Measurements from ENCODE around the gene ADNP2. TPM values are rescaled to one million over a fixed set of nuclear protein-coding genes. Genes with fewer than 3 reads are reported as not detected.

The ADNP2 gene
- total RNA-seq, 1 donor from 2014 or later, result 15.2 TPM

DNA sequence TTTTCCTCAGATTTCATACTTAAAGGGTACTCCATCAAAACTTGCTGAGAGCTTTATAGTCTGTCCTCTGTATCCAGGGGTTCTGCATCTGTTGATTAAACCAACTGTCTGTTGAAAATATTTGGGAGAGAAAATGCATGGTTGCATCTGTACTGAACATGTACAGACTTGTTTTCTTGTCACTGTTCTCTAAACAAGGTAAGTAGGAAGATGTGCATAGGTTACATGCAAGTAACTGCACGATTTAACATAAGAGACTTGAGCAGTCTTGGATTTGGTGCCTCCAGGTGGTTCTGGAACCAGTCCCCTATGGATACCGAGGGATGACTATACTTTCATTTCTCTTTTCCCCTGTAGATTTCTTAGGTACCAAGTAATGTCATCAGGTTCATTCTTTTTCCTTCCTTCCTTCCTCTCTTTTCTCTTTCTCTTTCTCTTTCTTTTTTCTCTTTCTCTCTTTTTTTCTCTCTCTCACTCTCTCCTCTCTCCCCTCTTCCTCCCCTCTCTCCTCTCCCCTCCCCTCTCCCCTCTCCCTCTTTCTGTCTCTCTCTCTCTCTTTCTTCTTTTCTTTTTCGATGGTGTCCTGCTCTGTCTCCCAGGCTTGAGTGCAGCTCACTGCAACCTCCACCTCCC, 23.2 kb downstream of the ADNP2 start:
- Mint-ChIP-seq H3K36me3 (ENCODE audit: low read depth) (peaks cover 25% of the 10 kb centered on the region), H3K27ac (ENCODE audit: unreplicated experiment) (no peak overlapping the region), H3K4me1 (ENCODE audit: low read depth) (peaks cover 11% of the 10 kb centered on the region), H3K4me3 (ENCODE audit: unreplicated experiment) (no peak overlapping the region), H3K9me3 (ENCODE audit: low read depth) (peaks cover 2% of the 10 kb centered on the region), H3K27me3 (ENCODE audit: low read depth) (no peaks in the 10 kb centered on the region)
- TF ChIP-seq, protein P1, sequence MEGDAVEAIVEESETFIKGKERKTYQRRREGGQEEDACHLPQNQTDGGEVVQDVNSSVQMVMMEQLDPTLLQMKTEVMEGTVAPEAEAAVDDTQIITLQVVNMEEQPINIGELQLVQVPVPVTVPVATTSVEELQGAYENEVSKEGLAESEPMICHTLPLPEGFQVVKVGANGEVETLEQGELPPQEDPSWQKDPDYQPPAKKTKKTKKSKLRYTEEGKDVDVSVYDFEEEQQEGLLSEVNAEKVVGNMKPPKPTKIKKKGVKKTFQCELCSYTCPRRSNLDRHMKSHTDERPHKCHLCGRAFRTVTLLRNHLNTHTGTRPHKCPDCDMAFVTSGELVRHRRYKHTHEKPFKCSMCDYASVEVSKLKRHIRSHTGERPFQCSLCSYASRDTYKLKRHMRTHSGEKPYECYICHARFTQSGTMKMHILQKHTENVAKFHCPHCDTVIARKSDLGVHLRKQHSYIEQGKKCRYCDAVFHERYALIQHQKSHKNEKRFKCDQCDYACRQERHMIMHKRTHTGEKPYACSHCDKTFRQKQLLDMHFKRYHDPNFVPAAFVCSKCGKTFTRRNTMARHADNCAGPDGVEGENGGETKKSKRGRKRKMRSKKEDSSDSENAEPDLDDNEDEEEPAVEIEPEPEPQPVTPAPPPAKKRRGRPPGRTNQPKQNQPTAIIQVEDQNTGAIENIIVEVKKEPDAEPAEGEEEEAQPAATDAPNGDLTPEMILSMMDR (IDR thresholded peaks at IDR 0.05), result no peak
- no peak for DNase-seq (ENCODE audit: low spot score)

DNA sequence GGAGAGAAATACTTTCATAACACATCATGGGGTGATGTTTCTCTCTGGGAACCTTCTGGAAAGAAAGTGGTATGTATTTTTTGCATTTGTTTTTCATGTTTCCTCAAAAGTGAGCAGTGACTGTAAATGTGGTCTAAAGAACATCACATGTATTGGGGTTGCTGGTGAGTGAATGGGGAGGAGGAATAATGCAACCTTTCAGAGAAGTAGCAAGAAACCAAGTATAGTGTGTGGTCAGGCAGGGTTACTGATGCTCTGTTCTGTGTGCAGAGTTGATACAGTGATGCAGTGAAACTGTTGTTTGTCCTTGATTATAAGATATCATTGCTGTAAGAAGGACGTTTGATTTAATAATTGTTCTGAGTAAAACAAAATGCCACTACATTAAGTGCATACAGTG, 24.1 kb downstream of the ADNP2 start:
- TF ChIP-seq, protein P1 (IDR thresholded peaks at IDR 0.05), result no peak
- Mint-ChIP-seq H3K27ac (ENCODE audit: unreplicated experiment) (no peak overlapping the region), H3K36me3 (ENCODE audit: low read depth) (peaks cover 25% of the 10 kb centered on the region), H3K4me1 (ENCODE audit: low read depth) (peaks cover 11% of the 10 kb centered on the region), H3K4me3 (ENCODE audit: unreplicated experiment) (no peak overlapping the region), H3K27me3 (ENCODE audit: low read depth) (no peaks in the 10 kb centered on the region), H3K9me3 (ENCODE audit: low read depth) (no peaks in the 10 kb centered on the region)
- no peak for DNase-seq (ENCODE audit: low spot score)

DNA sequence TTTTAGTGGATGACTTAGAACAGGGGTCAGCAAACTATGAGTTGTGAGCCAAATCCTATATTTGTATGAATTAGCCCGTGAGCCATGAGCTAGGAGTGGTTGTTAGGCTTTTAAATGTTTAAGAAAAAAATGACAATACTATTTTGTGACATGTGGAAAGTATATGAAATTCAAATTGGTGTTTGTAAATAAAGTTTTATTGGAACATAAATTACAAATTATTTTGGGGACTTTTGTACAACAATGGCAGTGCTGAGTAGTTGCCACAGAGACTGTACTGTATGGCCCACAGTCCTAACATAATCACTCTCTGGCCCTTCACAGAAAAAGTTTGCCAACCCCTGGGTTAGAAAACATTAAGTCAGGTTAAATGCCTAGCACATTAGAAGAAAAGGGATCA, 26.1 kb downstream of the ADNP2 start:
- Mint-ChIP-seq H3K9me3 (ENCODE audit: low read depth) (no peaks in the 10 kb centered on the region), H3K27me3 (ENCODE audit: low read depth) (no peaks in the 10 kb centered on the region), H3K4me1 (ENCODE audit: low read depth) (peaks cover 5% of the 10 kb centered on the region), H3K36me3 (ENCODE audit: low read depth) (peaks cover 28% of the 10 kb centered on the region), H3K4me3 (ENCODE audit: unreplicated experiment) (no peak overlapping the region), H3K27ac (ENCODE audit: unreplicated experiment) (no peak overlapping the region)
- TF ChIP-seq, protein P1 (IDR thresholded peaks at IDR 0.05), result no peak
- DNase-seq (ENCODE audit: low spot score), result no peak

DNA sequence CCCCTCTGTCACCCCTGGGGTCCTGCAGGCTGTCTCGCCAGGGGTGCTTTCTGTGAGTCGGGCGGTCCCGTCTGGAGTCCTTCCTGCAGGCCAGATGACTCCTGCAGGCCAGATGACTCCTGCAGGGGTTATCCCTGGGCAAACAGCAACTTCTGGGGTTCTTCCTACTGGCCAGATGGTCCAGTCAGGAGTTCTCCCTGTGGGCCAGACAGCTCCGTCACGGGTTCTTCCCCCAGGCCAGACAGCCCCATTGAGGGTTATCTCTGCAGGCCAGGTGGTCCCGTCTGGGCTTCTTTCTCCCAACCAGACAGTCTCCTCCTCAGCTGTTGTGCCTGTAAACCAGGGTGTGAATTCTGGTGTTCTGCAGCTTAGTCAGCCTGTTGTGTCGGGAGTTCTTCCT, 27.6 kb downstream of the ADNP2 start:
- TF ChIP-seq, protein P1 (IDR thresholded peaks at IDR 0.05), result no peak
- DNase-seq (ENCODE audit: low spot score), result no peak
- H3K27ac Mint-ChIP-seq (ENCODE audit: unreplicated experiment), result no peak overlapping the region
- no peaks in the 10 kb centered on the region for H3K27me3 Mint-ChIP-seq (ENCODE audit: low read depth)
- H3K4me3 Mint-ChIP-seq (ENCODE audit: unreplicated experiment), result no peak overlapping the region
- peaks cover 28% of the 10 kb centered on the region for H3K36me3 Mint-ChIP-seq (ENCODE audit: low read depth)
- no peaks in the 10 kb centered on the region for H3K9me3 Mint-ChIP-seq (ENCODE audit: low read depth)
- no peaks in the 10 kb centered on the region for H3K4me1 Mint-ChIP-seq (ENCODE audit: low read depth)

DNA sequence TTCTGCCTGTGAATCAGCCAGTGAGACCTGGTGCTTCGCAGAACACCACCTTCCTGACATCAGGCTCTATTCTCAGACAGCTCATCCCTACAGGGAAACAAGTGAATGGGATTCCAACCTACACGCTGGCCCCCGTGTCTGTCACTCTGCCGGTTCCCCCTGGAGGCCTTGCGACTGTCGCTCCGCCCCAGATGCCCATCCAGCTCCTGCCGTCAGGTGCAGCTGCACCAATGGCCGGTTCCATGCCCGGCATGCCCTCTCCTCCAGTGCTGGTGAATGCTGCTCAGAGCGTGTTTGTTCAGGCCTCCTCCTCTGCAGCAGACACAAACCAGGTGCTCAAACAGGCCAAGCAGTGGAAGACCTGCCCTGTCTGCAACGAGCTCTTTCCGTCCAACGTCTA, 28.1 kb downstream of the ADNP2 start:
- Mint-ChIP-seq H3K4me1 (ENCODE audit: low read depth) (no peaks in the 10 kb centered on the region), H3K36me3 (ENCODE audit: low read depth) (peaks cover 28% of the 10 kb centered on the region), H3K27me3 (ENCODE audit: low read depth) (no peaks in the 10 kb centered on the region), H3K9me3 (ENCODE audit: low read depth) (no peaks in the 10 kb centered on the region), H3K4me3 (ENCODE audit: unreplicated experiment) (no peak overlapping the region), H3K27ac (ENCODE audit: unreplicated experiment) (no peak overlapping the region)
- DNase-seq (ENCODE audit: low spot score), result no peak
- TF ChIP-seq, protein P1 (IDR thresholded peaks at IDR 0.05), result no peak
